ENCODE results near the gene ADAMTS8.

DNA sequence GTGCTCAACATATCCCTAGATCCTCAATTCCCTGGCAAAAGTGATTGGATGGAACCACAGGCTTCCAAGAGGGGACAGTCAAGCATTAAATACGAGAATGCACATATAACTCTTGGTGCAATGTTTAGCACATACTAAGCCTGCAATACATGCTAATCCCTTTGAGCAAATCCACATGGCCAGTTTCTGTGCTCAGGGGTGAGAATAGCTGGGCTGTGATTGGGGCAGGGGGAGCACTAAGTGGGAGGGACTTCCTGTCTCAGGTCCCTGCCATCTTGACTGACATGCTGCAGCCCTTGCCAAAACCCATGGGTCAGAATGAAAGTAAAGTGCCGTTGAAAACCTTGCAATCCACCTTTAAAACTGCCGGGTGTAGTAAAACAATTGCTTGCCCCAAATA lies 17.4 kb upstream of the ADAMTS8 start:
- TF ChIP-seq CTCF (IDR thresholded peaks at IDR 0.05; ENCODE audit: extremely low read depth in 1 of 2, insufficient read depth in 1 of 2, low read depth in 1 of 2, low read length in 2 of 2) (no peak), POLR2A (IDR thresholded peaks at IDR 0.05; ENCODE audit: low read depth, low read length) (no peak), EZH2 (IDR thresholded peaks at IDR 0.05; ENCODE audit: borderline replicate concordance, low read depth, low read length, severe bottlenecking) (no peak), POLR2AphosphoS5 (IDR thresholded peaks at IDR 0.05; ENCODE audit: insufficient read depth, low read depth, low read length) (no peak), MAX (IDR thresholded peaks at IDR 0.05; ENCODE audit: insufficient read depth, insufficient read length) (no peak), GATA2 (IDR thresholded peaks at IDR 0.05; ENCODE audit: insufficient read depth, insufficient read length, low read depth, low read length) (no peak), MYC (IDR thresholded peaks at IDR 0.05; ENCODE audit: low read depth, low read length) (no peak), JUN (IDR thresholded peaks at IDR 0.05; ENCODE audit: borderline replicate concordance, insufficient read depth, insufficient read length, low read depth) (no peak)

Measured in endothelial cell of umbilical vein (primary cell).